HCT116 (cell line): ENCODE results near the gene AKAP13. TPM values are rescaled to one million over a fixed set of nuclear protein-coding genes. Genes with fewer than 3 reads are reported as not detected.
A peak's percentile ranks its signal among the peaks of the same experiment; 100 is the strongest.

Experiments used
- ATAC-seq: fragments of 200-7000 bp; cut with Tn5 transposase; 2 replicates; pipeline ENCODE4 v1.9.1; 2020; ENCODE audit warnings: mild to moderate bottlenecking, moderate library complexity
- BruUV-seq: library from RNA; stranded (reverse); fragments of 400-500 nt; replicated peaks from 2 replicates; lab custom pipeline; 2021; lab: Mats Ljungman, UMichigan
- CTCF ChIA-PET: fragments of 300-600 bp; sonication (Branson Sonifier 250); formaldehyde crosslinking; loops from one replicate; lab custom pipeline; 2021; ENCODE audit warnings: antibody characterized with exemption; lab: Charles Lee
- POLR2A ChIA-PET: fragments of 300-600, 350-600 bp; sonication (Branson Sonifier 250); formaldehyde crosslinking; loops from one replicate; lab custom pipeline; 2021; ENCODE audit warnings: antibody characterized with exemption; lab: Charles Lee
- RAD21 ChIA-PET, 2 experiments: fragments of 300-600 bp; sonication (Branson Sonifier 250); formaldehyde crosslinking; loops; one replicate each; lab custom pipeline; 2023; ENCODE audit warnings: low total read pairs in 2 of 2; ENCODE audit not compliant: uncharacterized antibody in 2 of 2, unreplicated experiment in 2 of 2, low non-redundant PET in 1 of 2; lab: Charles Lee
- DNase-seq: peaks from one replicate; pipeline ENCODE4 v3.0.0-alpha.2; 2010; ENCODE audit warnings: low read depth, low spot score
- H2AFZ ChIP-seq: fragments of 200-600 bp; shearing (Covaris generic), sonication (generic); 2 replicates; pipeline ENCODE4 v1.6.1; 2017; ENCODE audit warnings: low read depth, mixed run types, mixed read lengths, antibody characterized with exemption, low read length; ENCODE audit not compliant: poor library complexity, severe bottlenecking
- H3K27ac ChIP-seq: 2 replicates; pipeline ENCODE4 v1.5.1; 2012; ENCODE audit warnings: low read depth, low read length
- H3K27me3 ChIP-seq: fragments of 200-600 bp; sonication (generic); 2 replicates; pipeline ENCODE4 v1.6.1; 2016; ENCODE audit warnings: mixed run types, low read length, mixed read lengths; ENCODE audit not compliant: insufficient read depth
- H3K36me3 ChIP-seq, 2 experiments: fragments of 200-500 bp in 1 of 2; fragments of 200-600 bp in 1 of 2; sonication (Bioruptor generic) in 1 of 2; sonication (generic) in 1 of 2; 2 replicates each; pipeline versions ENCODE4 v1.5.1 to v1.6.1; 2014 to 2016; ENCODE audit warnings: low read length in 2 of 2, inconsistent platforms in 1 of 2, mixed read lengths in 1 of 2, mixed run types in 1 of 2; ENCODE audit not compliant: insufficient read depth in 2 of 2, control insufficient read depth in 1 of 2
- H3K4me1 ChIP-seq, 2 experiments: fragments of 200-600 bp in 1 of 2; sonication (generic) in 1 of 2; 2 replicates each; pipeline versions ENCODE4 v1.5.1 to v1.6.1; 2012 to 2017; ENCODE audit warnings: low read length in 2 of 2, inconsistent platforms in 1 of 2, mild to moderate bottlenecking in 1 of 2, mixed read lengths in 1 of 2, mixed run types in 1 of 2, moderate library complexity in 1 of 2; ENCODE audit not compliant: insufficient read depth in 2 of 2, control insufficient read depth in 1 of 2
- H3K4me2 ChIP-seq: fragments of 200-600 bp; sonication (generic); 2 replicates; pipeline ENCODE4 v1.6.1; 2017; ENCODE audit warnings: mixed run types, low read length, mixed read lengths
- H3K4me3 ChIP-seq, 2 experiments: fragments of 200-600 bp in 1 of 2; sonication (generic) in 1 of 2; replicated peaks in 1 of 2; 2 replicates each; pipeline ENCODE4 v1.5.1; 2011 to 2016; ENCODE audit warnings: low read length in 2 of 2, control low read depth in 1 of 2, low read depth in 1 of 2, mild to moderate bottlenecking in 1 of 2, mixed read lengths in 1 of 2, mixed run types in 1 of 2
- H3K79me2 ChIP-seq: fragments of 200-600 bp; sonication (generic); 2 replicates; pipeline ENCODE4 v1.6.1; 2017; ENCODE audit warnings: mild to moderate bottlenecking, mixed run types, low read length, moderate library complexity, mixed read lengths; ENCODE audit not compliant: insufficient read depth
- H3K9ac ChIP-seq: fragments of 200-600 bp; sonication (generic); 2 replicates; pipeline ENCODE4 v1.6.1; 2016; ENCODE audit warnings: low read length, mixed read lengths
- H3K9me2 ChIP-seq: fragments of 200-600 bp; sonication (generic), shearing (Covaris generic); 2 replicates; pipeline ENCODE4 v1.6.1; 2017; ENCODE audit warnings: mixed run types, mild to moderate bottlenecking, moderate library complexity; ENCODE audit not compliant: insufficient read depth
- H3K9me3 ChIP-seq, 2 experiments: fragments of 200-500 bp in 1 of 2; fragments of 200-600 bp in 1 of 2; sonication (Bioruptor generic) in 1 of 2; sonication (generic) in 1 of 2; 2 replicates each; pipeline ENCODE4 v1.6.1; 2014 to 2017; ENCODE audit warnings: low read length in 2 of 2, mixed read lengths in 2 of 2, inconsistent platforms in 1 of 2, low read depth in 1 of 2, mild to moderate bottlenecking in 1 of 2, mixed run types in 1 of 2, moderate library complexity in 1 of 2; ENCODE audit not compliant: control insufficient read depth in 1 of 2, insufficient read depth in 1 of 2
- H4K20me1 ChIP-seq: fragments of 200-600 bp; sonication (generic), shearing (Covaris generic); 2 replicates; pipeline ENCODE4 v1.6.1; 2017; ENCODE audit warnings: mixed run types, mild to moderate bottlenecking, moderate library complexity; ENCODE audit not compliant: insufficient read depth
- CEBPB ChIP-seq: IDR thresholded peaks from 2 replicates; pipeline ENCODE4 v1.6.1; 2012; ENCODE audit warnings: low read depth
- CTCF ChIP-seq, 3 experiments: fragments of 200-600 bp in 1 of 3; sonication (generic) in 1 of 3; IDR thresholded peaks in 2 of 3; conservative IDR thresholded peaks in 1 of 3; 2 replicates each; pipeline ENCODE4 v1.5.1; 2012 to 2017; ENCODE audit warnings: low read depth in 2 of 3, low read length in 2 of 3, antibody characterized with exemption in 1 of 3, borderline replicate concordance in 1 of 3, control low read depth in 1 of 3, mild to moderate bottlenecking in 1 of 3, mixed read lengths in 1 of 3, mixed run types in 1 of 3, moderate library complexity in 1 of 3; ENCODE audit not compliant: insufficient read depth in 1 of 3
- RAD21 ChIP-seq: IDR thresholded peaks from 2 replicates; pipeline ENCODE4 v1.6.1; 2012; ENCODE audit warnings: low read depth, mild to moderate bottlenecking
- ZFX ChIP-seq: fragments of 450-650 bp; IDR thresholded peaks from 2 replicates; pipeline ENCODE4 v1.6.1; 2017
- intact Hi-C: fragments of 100-400 bp; cut with micrococcal nuclease; formaldehyde crosslinking; loops from 2 replicates; pipeline ENCODE4 v1.10.0; 2022
- total RNA-seq: library from RNA; stranded (reverse); gene quantifications from one replicate; pipeline ENCODE4 v1.2.1, GENCODE V29; 2021; ENCODE audit not compliant: unreplicated experiment

Gene AKAP13
- total RNA-seq, 1 experiment from 2014 or later = 43.1 TPM

- no peaks in the 10 kb centered on the region for H3K27me3 ChIP-seq
Observed at GRCh38 chr15:85730001-85730820, 349.8 kb downstream of the AKAP13 start.

More at GRCh38 chr15:85730001-85730820, 349.8 kb downstream of the AKAP13 start:
- no peaks in the 10 kb centered on the region for H3K79me2 ChIP-seq
- POLR2A ChIA-PET = no interaction called here
- ATAC-seq (peak; percentile 93), DNase-seq (peak; percentile 47)
- TF ChIP-seq CTCF (IDR thresholded peaks at IDR 0.05 in 2 of 3, conservative IDR thresholded peaks at IDR 0.05 in 1 of 3; ENCODE audit: borderline replicate concordance in 1 of 3, insufficient read depth in 1 of 3, low read depth in 2 of 3, low read length in 2 of 3) = peak; percentile 61 to 81 (median 68)
- TF ChIP-seq RAD21 = peak; percentile 79
- TF ChIP-seq ZFX = no peak
- TF ChIP-seq CEBPB = no peak
- RAD21 ChIA-PET = interaction anchor here (0.8 to 1.1 kb wide), 2 partner anchors 100 to 434 kb away, joined by 3 read pairs; no protein-coding TSS in a partner anchor
- no peaks in the 10 kb centered on the region for H3K4me1 ChIP-seq
- H3K4me3 ChIP-seq = no peak overlapping the region
- H2AFZ ChIP-seq = no peak overlapping the region
- no peak overlapping the region for H3K27ac ChIP-seq
- 0 out of 4 replicates have a peak, but pooled peaks cover 3 to 6% of the 10 kb centered on the region in 2 experiments for H3K9me3 ChIP-seq
- H3K36me3 ChIP-seq = peaks cover 24 to 27% of the 10 kb centered on the region in 2 experiments
- no peak overlapping the region for H3K9ac ChIP-seq
- no peak overlapping the region for H3K4me2 ChIP-seq
- intact Hi-C loops = loop anchor here (1.0 to 5.0 kb wide), 3 partner anchors 57 to 110 kb away; no protein-coding TSS in a partner anchor
- no TSS peak for BruUV-seq
- H3K9me2 ChIP-seq = no peaks in the 10 kb centered on the region
- CTCF ChIA-PET = interaction anchor here (0.8 to 1.4 kb wide), 6 partner anchors 12 to 434 kb away, joined by 3 to 14 read pairs (median 5); no protein-coding TSS in a partner anchor
- 0 out of 2 replicates have a peak, but pooled peaks cover 4% of the 10 kb centered on the region for H4K20me1 ChIP-seq
